Fibroblast of skin of abdomen (primary cell): Measurements from ENCODE around the gene ABCC6.

Experiments used
- DNase-seq: peaks from one replicate; pipeline ENCODE4 v3.0.0-alpha.2; 2013

The ABCC6 gene

DNA sequence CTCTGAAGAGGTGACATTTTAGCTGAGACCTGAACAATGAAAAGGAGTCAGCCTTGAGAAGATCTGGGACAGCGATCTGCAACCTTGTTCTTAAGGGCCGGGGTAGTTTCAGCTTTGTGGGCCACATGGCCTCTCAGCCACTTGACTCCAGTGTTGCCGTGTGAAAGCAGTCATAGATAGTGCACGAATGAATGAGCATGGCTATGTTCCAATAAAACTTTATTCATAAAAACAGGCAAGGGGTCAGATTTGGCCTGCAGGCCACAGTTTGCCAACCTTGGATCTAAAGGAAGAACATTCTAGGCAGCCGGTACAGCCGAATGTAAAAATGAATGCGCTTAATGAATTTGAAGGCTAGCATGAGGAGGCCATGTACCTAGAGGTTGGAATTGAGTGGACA lies 83.5 kb downstream of the ABCC6 start:
- no peak for DNase-seq

DNA sequence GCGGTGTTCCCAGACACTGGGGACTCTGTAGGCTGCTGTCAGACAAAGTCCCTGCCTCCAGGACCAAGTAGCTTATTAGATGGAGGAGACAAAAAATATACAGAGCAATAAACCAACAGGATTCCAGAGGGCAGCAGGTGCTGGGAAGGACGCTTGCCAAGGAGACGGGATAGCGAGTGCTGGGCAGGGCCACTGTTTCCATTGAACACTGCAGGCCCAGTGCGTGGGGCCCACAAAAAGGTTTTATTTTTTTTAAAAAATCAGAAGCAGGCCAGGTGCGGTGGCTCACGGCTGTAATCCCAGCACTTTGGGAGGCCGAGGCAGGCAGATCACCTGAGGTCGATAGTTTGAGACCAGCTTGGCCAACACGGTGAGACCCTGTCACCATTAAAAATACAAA lies 84.2 kb downstream of the ABCC6 start:
- DNase-seq: no peak

DNA sequence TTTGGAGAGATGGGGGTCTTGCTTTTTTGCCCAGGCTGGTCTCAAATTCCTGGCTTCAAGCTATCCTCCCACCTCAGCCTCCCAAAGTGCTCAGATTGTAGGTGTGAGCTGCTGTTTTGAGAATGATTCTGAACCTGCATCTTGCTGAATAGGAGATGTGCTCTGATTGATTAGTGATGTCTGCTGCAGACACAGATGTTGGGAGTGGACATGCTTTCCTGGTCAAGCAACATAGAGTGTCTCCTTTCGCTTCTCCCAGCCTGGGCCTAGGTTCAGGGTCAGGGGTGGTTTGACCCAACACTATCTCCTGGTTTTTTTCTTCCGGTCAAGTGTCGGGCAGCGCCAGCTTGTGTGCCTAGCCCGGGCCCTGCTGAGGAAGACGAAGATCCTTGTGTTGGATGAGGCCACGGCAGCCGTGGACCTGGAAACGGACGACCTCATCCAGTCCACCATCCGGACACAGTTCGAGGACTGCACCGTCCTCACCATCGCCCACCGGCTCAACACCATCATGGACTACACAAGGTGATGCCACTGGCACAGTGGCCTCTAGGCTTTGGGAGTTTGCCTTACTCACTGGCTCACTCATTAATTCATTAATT lies 85.2 kb downstream of the ABCC6 start:
- no peak for DNase-seq

DNA sequence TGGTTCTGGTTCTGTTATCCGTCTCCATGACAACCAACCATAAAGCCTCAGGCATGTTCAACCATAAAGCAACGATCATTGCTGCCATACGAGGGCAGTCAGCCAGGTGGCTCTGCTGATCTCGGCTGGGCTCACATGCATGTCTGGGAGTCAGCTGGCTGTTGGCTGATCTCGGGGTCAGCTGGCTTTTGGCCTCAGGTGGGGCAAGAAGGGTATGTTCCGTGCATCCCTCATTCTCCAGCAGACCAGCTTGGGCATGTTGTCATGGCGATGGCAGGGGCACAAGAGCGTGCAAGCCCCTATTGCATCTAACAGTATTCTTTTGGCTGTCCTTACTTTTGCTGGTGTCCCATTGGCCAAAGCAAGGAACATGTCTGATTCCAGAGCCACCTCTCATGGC lies 86.2 kb downstream of the ABCC6 start:
- no peak for DNase-seq

DNA sequence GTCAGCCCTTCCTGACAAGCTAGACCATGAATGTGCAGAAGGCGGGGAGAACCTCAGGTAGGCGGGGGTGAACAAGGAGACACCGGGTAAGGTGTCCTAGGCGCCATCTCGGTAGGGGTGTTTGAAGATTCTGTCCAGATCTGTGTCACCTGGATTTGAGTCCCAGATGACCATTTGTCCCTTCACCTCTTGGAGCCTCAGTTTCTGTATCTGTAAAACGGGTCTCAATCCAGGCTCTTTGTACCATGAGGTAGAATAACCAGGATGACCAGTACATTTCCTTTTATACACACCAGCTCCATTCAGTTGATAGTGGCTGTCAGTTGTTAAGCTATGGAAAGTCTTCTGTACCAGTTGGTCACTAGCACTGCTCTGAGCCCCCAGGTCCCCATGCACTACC lies 86.7 kb downstream of the ABCC6 start:
- DNase-seq: no peak

DNA sequence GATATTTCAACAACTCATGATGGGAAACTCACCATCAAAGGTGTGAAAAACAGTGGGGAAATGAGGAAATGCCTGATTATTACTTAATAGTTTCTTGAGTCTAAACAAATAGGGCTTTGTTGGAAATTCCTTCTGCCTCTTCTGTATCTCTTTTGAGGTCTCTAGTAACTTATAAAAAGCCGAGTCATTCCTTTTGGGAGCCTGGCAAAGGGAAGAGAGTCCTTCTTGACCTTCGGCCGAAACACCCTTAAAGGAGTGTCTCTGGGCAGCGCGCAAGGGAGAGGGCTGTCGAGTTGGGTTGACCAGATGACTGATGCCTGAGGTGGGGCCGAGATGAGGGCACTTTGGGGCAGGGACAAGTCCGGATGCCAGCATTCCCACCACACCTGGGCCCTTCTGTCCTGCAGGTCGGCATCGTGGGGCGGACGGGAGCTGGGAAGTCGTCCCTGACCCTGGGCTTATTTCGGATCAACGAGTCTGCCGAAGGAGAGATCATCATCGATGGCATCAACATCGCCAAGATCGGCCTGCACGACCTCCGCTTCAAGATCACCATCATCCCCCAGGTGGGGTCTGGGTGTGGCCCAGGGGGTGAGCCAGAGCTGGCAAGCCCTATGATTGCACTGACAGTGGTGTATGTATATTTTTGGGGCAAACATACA lies 89.2 kb downstream of the ABCC6 start:
- DNase-seq: no peak

DNA sequence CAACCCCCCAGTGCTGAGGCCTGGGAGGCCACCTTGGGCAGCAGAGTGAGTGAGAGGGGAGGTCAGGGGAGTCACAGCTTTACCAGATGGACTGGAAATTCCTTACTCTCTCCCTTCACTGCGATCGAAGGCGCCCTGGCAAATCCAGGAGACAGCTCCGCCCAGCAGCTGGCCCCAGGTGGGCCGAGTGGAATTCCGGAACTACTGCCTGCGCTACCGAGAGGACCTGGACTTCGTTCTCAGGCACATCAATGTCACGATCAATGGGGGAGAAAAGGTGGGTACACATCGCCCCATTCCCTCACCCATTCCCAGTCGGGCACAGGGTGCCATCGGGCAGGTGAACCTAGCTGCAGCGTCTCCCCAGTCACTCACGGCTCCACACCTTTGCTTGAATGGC lies 91.6 kb downstream of the ABCC6 start:
- no peak for DNase-seq

DNA sequence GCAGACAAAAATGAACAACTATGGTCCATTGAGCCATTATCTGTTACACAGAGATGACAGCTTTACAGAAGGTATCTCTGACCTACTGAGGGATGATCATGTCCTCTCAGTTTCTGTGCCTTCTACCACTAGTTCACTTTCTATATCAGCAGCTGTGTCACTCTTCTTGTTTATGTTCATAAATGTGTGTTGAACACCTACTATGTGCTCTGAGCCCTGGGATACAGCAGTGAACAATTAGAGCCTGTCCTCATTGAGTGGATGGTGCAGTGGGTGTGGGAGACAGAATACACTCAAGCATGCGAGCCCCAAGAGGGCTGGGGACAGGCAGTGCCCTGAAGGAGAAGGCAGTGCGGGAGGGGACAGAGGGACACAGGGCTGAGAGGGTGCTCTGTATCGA lies 92.1 kb downstream of the ABCC6 start:
- no peak for DNase-seq

DNA sequence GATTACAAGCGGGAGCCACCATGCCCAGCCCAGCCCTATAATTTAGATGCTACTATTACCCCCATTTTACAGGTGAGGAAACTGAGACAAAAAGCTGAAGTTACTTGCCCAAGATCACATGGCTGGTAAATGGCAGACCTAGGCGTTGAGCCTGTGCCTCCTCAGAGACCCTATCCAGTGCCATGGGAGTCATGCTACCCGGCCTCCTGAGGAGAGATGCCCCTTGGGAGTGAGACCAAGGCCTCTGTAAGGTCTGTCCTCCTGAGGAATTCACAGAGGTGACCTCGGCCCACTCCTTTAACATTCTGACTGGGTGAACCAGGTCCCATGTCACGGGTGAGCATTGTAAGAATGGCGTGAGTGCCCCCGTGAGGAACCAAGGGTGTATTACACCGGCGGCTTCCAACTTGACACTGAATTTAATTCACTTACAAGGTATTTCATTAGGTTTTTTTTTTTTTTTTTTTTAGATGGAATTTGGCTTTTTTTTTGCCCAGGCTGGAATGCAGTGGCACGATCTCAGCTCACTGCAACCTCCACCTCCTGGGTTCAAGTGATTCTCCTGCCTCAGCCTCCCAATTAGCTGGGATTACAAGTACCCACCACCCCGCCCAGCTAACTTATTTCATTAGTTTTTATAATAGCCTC lies 95.7 kb downstream of the ABCC6 start:
- peak; percentile 67 for DNase-seq

DNA sequence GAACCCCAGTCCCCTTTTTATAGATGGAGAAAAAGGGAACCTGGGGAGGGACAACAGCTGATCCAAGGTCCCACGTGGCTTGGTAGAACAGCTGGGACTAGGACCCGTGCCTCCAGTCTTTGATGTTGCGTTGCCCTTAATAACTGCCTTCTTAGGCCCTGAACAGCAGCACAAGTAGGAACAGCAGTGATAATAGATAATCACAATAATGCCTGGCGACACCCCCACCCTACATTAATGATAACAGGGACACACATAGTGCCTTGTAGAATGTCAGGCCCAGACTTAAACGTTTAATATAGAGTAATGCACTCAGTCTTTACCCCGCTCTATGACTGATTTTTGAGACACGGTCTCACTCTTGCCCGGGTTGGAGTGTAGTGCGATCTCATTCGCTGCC lies 96.4 kb downstream of the ABCC6 start:
- no peak for DNase-seq

DNA sequence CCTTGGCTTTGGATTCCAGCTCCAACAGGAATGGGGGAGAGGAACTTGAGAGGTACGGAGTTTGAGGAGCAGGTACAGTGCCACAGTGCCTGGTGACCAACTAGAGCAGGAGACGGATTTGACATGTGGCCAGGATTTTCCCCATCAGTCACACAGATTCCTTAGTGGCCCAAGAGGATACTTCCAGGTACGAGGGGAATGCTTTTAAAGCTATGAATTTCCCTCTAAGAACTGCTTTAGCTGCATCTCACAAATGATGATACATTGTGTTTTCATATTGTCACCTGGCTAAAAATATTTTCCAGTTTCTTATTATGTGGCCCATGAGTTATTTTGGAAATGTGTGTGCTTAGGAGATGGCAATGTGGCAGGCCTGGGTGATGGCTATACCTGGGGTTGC lies 98.3 kb downstream of the ABCC6 start:
- no peak for DNase-seq

DNA sequence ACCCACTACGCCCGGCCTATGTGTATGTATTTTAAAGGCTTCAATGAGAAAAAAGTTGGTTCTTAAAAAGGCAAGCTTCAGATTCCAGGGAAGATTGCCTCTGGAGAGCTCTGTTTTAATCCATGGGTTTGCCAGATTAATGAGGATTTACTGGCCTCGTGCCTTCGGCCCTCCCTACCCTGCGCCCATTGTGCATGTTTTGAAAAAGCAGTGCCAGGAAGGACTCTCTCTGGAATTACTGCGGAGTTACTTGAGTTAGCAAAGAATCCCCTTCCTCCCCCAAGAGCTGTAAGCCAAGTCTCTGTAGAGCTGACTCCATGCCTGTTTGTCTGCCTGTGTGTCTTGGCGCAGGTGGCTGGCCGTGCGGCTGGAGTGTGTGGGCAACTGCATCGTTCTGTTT lies 98.9 kb downstream of the ABCC6 start:
- no peak for DNase-seq

DNA sequence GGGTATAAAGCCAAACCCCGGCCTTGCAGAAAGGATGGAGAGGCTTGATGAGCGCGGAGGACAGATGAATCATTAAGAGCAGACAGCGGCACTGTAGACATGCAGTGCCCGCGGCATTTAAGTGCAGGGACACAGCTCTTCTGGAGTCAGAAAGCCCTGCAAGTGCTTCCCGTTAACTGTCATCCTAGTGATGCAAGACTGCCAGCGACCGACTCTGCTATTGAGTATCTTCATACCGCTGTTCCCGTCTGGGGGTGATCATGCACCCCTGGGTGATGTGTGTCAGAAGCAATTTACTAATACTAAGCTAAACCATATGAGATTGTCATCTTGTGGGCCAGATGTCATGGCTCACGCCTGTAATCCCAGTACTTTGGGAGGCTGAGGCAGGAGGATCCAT lies 101.0 kb downstream of the ABCC6 start:
- no peak for DNase-seq

DNA sequence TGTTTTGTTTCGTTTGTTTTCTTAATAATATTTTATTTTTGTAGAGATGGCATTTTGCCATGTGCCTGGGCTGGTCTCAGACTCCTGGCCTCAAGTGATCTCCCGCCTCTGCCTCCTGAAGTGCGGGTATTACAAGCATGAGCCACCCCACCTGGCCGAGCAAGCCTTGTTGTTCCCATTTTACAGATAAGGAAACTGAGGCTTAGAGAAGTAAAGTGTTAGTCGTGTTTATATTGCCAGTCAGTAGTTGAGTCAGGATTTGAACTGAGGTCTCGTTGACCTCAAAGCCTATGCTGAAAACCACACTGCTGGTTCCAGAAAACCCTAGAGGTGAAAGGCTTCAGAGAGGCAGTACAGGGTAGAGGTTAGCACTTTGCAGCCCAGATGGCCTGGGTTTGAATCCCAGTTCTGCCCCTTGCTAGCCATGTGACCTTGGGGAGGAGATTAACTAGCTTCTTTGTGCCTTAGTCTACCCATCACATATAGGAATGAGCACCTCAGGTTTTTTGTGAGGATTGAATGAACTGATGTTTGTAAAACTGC lies 102.0 kb downstream of the ABCC6 start:
- no peak for DNase-seq

DNA sequence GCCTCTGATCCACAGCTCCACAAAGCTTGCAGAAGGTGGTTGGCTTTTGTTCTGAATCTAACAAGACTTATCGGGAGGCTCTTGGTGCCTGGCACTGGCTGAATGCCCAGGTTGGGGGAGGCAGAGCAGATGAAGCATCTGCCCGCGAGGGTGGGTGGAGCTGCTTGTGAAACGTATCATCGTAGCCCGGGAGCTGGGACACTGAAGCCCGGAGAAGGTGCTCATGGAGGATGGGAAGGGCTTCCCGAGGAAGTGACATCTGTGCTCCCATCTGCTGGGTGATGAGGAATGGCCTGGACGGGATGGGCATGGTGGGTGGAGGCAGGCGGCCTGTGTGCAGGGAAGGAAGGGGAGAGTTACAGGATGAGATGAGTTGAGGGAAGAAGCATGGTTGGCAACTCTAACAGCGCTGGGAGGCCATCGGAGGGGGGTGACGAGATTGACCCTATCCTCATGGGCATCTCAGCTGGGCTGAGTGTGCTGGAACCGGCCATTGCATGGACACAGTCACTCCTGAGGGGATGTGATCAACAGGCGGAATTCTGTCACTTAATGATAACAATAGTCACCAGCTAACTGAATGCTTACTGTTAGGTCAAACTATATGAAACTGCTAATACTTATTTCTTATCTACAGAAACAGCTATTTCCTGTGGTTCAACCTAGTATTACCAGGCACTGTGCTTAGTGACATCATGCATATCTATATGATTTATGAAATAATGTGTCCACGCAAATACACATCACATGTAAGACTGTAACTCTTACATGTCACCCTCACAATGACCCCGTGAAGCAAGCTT lies 102.7 kb downstream of the ABCC6 start:
- DNase-seq: no peak

DNA sequence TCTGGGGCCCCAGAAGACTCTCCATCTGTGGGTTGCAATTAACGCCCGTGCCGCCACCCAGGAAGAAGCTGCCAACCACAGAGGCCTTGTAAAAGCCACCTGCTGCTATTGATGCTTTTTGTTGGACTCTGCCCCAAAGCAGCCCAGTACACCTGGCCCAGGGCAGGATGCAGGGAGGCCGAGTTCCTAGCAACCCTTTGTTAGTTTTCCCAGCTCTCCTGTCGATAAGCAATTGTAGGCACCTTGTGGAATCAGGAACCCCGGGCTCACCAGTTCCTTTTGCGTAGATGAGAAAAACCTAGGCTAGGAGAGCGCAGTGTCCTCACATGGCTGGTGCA lies 103.3 kb downstream of the ABCC6 start:
- no peak for DNase-seq

DNA sequence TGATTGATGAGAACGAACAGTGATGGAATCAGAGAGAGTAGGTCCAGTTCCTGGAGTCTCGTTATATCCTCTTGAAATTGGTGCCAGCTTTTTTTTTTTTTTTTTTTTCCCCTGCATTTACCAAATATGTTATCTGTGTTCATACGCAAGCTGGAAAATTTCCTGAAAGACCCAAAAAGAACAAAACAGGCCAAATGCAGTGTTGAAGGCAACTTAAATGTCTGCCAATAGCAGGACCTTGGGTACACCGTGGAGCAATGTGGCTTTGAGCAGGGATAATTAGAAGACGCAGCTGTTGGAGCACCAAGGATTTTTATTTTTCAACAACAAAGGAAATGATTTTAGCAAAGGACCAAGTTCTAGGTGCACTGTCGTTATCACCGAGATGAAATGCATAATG lies 105.0 kb downstream of the ABCC6 start:
- no peak for DNase-seq

DNA sequence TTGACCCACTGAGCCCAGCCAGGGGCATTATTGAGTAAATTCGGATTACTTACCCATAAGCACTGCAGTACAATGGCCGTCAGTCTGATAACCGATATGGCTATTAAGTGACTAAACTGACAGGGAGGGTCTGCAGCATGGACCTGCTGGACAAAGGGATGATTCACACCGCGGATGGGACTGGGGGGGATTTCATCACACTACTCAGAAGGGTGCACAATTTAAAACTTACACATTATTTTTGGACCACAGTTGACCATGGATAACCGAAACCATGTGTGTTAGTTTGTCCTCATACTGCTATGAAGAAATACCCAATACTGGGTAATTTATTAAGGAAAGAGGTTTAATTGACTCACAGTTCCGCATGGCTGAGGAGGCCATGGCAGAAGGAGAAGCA lies 106.5 kb downstream of the ABCC6 start:
- DNase-seq: no peak

DNA sequence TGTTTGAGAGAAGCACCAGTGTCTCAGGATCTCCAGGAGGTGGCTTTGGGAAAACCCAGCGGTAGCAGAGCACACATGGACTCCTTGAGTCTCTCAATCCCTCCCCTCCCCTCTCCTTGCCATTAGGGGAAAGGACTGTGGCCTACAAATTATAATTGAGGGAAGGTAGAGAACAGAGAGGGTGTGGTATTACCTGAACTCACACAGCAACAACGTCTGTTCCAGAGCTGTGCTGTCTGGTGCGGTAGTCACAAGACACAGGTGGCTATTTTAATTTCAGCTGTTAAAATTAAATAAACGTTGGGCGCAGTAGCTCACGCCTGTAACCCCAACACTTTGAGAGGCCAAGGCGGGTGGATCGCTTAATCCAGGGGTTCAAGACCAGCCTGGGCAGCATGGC lies 110.2 kb downstream of the ABCC6 start:
- DNase-seq: no peak

DNA sequence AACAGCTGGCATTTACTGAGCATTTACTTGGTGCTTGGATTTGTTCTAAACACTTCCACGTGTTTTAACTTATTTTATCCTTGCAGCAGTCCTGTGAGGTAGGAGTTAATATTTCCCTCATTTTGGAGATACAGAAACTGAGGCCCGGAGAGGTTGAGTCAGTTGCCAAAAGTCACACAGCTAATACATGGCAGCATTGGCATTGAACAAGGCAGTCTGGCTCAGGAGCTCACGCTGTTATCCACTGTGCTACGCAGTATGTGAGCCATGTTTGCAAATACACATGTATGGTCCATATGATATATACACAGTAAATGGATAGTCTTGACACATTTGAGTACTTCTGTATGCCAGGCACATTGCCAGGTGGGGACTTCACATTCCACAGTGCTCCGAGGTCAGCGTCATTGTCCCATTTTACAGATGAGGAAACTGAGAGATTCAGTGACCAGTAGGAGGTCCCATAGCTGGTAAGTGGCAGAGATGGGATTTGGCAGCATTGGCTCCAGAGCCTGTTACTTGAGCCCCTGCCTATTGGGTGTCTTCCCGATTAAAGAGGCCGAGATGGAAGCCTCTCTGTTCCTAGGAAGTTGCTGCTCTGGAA lies 110.7 kb downstream of the ABCC6 start:
- DNase-seq: no peak

DNA sequence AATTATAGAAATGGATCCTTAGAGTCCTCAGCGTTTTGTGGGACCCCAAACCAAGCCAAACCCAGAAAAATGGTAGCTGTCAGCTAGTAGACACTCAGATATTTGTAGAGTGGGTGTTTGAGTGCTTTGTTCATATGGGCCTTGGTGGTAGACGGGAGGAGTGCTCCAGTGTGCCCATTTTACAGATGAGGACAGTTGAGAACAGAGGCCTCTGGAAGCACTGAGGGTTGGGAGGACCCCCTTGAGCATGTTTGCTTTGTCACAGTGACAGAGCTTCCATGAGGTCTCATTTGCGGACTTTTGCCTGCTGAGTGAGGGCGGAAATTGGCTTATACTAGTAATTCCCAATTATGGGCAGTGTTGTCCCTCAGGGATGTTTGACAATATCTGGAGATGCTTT lies 111.7 kb downstream of the ABCC6 start:
- DNase-seq: no peak

DNA sequence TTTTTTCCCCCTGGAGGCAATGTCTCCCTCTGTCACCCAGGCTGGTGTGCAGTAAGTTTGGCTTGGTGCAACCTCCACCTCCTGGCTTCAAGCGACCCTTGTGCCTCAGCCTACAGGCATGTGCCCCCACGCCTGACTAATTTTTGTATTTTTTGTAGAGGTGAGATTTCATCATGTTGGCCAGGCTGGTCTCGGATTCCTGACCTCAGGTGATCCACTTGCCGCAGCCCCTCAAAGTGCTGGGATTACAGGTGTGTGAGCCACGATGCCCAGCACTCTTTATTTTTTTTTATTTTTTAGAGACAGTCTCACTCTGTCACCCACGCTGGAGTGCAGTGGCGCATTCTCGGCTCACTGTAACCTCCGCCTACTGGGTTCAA lies 113.2 kb downstream of the ABCC6 start:
- no peak for DNase-seq

DNA sequence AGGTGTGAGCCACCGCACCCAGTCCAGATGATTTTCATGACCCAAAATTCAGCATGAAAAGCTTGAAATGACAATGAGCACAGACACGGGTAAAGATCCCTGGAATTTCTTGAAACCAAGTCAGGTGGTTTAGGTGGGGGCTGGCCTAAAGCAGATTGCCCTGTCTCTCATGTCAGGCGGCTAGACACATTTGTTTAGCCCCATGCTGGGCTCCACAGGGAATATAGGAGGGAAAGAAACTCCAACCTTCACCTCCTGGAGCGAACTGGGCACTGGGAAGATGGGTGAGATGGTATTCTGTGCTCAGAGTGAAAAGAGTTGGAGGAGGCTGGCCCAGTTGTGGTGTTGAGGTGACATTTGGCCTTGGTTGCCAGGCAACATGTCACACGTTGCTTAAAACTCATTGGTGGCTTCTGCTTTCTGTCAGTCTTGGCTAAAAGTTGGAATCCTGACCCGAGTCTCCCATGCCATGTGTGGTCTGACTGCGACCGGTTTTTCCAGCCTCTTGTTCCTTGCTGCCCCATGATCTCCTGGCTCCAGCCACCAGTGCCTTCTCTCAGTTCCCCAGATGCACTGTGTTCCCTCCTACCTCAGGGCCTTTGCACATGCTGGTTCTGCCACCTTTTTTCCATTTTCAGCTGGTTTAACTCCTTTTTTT lies 113.7 kb downstream of the ABCC6 start:
- DNase-seq: no peak
